ENCODE data around the gene RNF130.

RNF130 gene

DNA sequence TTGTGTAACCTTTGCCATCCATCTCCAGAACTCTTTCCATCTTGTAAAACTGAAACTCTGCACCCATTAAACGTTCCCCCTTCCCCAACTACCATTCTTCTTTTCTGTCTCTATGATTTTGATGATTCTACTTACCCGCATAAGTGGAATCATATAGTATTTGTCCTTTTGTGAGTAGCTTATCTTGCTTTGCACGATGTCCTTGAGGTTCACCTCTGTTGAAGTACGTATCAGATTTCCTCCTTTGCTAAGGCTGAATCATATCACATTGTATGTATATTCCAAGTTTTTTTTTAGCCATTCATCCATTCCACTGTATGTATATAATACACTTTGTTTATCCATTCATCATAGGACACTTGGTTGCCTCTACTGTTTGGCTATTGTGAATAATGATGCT lies 2.9 kb upstream of the RNF130 start:
- no peak overlapping the region for H3K27ac ChIP-seq (ENCODE audit: low read length)
- peaks cover 5% of the 10 kb centered on the region; the same call in 1 of the 2 replicates for H3K4me1 ChIP-seq (ENCODE audit: control insufficient read depth, insufficient read depth, low read length)
- DNase-seq (ENCODE audit: low read depth, low spot score): no peak
- 0 out of 2 replicates have a peak, but pooled peaks cover 1% of the 10 kb centered on the region for H3K27me3 ChIP-seq (ENCODE audit: control insufficient read depth, insufficient read depth, low read length)
- WGBS (ENCODE audit: insufficient coverage, insufficient read length): no CpG with 5 or more reads among the region's 4 CpGs
- H3K4me3 ChIP-seq (ENCODE audit: low read length): no peak overlapping the region
- no peaks in the 10 kb centered on the region for H3K36me3 ChIP-seq (ENCODE audit: control insufficient read depth, insufficient read depth, low read length)
- no peaks in the 10 kb centered on the region for H3K9me3 ChIP-seq (ENCODE audit: control insufficient read depth, insufficient read depth, low read length)

DNA sequence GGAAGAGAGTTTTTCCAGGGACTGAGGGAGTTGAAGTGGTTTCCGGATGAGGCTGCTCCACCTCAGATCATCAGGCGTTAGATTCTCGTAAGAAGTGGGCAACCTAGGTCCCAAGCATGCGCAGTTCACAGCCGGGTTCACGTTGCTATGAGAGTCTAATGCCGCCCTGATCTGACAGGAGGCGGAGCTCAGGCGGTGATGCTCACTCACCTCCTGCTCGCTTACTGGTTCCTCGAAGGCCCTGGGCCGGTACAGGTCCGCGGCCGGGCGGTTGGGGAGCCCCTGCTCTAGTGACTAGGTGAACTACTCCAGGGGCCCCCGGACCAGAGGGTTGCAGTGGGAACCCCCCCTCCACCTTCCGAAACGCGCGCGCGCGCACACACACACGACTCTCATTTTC lies 997 bp upstream of the RNF130 start:
- no CpG with 5 or more reads among the region's 25 CpGs for WGBS (ENCODE audit: insufficient coverage, insufficient read length)
- Histone ChIP-seq H3K27me3 (ENCODE audit: control insufficient read depth, insufficient read depth, low read length) (0 out of 2 replicates have a peak, but pooled peaks cover 1% of the 10 kb centered on the region), H3K9me3 (ENCODE audit: control insufficient read depth, insufficient read depth, low read length) (no peaks in the 10 kb centered on the region), H3K4me1 (ENCODE audit: control insufficient read depth, insufficient read depth, low read length) (peaks cover 5% of the 10 kb centered on the region; the same call in 1 of the 2 replicates), H3K4me3 (ENCODE audit: low read length) (no peak overlapping the region), H3K36me3 (ENCODE audit: control insufficient read depth, insufficient read depth, low read length) (no peaks in the 10 kb centered on the region), H3K27ac (ENCODE audit: low read length) (no peak overlapping the region)
- no peak for DNase-seq (ENCODE audit: low read depth, low spot score)

DNA sequence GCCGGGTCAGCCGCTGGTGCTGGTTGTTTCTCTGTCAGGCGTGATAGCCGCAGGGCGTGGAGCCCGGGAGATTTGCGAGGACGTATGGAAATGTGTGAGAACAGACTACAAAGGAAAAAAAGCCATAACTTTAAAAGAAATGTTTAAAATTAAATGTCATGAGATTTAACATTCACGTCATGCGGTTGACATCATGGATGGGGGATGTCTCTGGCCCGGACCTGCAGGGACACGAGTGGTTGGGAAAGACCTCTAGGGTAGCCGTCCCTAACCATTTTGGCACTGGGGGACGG lies 643 bp upstream of the RNF130 start:
- no peak for DNase-seq (ENCODE audit: low read depth, low spot score)
- Histone ChIP-seq H3K4me1 (ENCODE audit: control insufficient read depth, insufficient read depth, low read length) (peaks cover 5% of the 10 kb centered on the region; the same call in 1 of the 2 replicates), H3K4me3 (ENCODE audit: low read length) (no peak overlapping the region; the same call in 1 of the 2 replicates), H3K27ac (ENCODE audit: low read length) (no peak overlapping the region), H3K27me3 (ENCODE audit: control insufficient read depth, insufficient read depth, low read length) (0 out of 2 replicates have a peak, but pooled peaks cover 1% of the 10 kb centered on the region), H3K36me3 (ENCODE audit: control insufficient read depth, insufficient read depth, low read length) (no peaks in the 10 kb centered on the region), H3K9me3 (ENCODE audit: control insufficient read depth, insufficient read depth, low read length) (no peaks in the 10 kb centered on the region)
- WGBS (ENCODE audit: insufficient coverage, insufficient read length): no CpG with 5 or more reads among the region's 14 CpGs

DNA sequence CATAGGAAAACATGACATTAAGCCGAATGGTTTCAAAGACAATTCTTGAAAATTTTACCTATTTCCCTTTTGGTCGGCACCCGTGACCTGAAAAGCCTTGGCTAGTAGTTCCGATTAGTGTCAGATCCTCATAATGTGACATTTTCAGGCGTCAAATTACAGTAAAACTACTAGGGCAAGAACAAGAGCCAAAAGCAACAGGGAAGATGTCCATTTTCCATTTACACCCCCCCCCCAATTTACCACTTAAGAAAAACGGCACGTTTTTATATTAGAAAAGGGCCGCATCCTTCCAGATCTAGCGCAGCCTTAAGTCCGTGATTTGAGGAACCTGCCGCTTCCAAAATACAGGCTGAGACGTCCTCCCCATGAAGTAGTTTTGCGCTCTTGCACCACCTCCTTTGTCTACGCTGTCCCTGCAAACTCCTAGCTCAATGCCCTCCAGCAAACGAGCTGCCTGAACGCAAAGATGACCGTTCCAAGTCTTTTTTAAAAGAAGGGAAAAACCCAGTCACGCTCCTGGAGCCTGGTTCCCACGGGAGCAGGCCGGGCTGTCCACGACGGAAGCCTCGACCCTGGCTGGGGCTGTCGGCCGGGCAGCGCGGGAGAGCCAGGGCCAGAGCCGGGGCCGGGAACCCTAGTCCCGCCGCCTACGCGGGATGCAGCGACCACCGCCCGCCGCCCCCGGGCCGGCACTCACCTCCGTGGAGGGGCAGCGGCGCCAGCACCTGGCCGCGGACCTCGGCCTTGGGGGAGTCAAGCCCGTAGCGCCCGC lies 616 bp downstream of the RNF130 start:
- Histone ChIP-seq H3K9me3 (ENCODE audit: control insufficient read depth, insufficient read depth, low read length) (no peaks in the 10 kb centered on the region), H3K4me3 (ENCODE audit: low read length) (peak overlapping the region; percentile 81), H3K4me1 (ENCODE audit: control insufficient read depth, insufficient read depth, low read length) (peaks cover 5% of the 10 kb centered on the region; the same call in 1 of the 2 replicates), H3K27ac (ENCODE audit: low read length) (no peak overlapping the region), H3K36me3 (ENCODE audit: control insufficient read depth, insufficient read depth, low read length) (no peaks in the 10 kb centered on the region), H3K27me3 (ENCODE audit: control insufficient read depth, insufficient read depth, low read length) (0 out of 2 replicates have a peak, but pooled peaks cover 1% of the 10 kb centered on the region)
- DNase-seq (ENCODE audit: low read depth, low spot score): no peak
- no CpG with 5 or more reads among the region's 48 CpGs for WGBS (ENCODE audit: insufficient coverage, insufficient read length)

DNA sequence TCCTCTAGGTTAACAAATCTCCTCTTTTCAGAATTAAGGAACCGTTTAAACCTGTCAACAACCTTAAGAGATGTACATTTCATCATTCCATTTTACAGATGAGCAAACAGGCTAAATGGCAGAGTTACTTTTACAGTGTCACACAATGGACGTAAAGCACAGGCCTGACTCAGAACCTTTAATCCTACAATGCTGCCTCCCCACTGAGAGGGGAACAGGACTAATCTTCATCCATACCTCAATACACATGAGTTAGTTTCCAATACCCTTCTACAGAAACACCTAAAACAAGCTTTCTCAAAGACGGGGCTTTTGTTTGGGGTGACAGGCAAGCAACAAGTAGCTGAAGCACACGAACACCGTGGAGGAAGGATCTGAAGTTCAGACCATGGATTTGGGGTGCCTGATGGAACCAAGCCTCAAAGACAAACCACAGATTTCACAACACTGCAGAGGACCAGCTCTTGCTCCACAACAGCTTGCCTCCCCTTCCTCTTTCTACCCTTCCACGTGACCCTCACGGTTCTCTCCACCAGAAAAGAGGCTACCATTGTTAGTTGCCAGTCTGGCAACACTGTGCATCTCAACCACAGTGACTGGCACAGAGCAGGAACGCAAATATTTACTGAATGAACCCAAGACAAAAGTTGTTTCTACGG lies 1.8 kb downstream of the RNF130 start:
- DNase-seq (ENCODE audit: low read depth, low spot score): no peak
- Histone ChIP-seq H3K36me3 (ENCODE audit: control insufficient read depth, insufficient read depth, low read length) (no peaks in the 10 kb centered on the region), H3K9me3 (ENCODE audit: control insufficient read depth, insufficient read depth, low read length) (no peaks in the 10 kb centered on the region), H3K4me1 (ENCODE audit: control insufficient read depth, insufficient read depth, low read length) (peaks cover 5% of the 10 kb centered on the region; the same call in 1 of the 2 replicates), H3K27ac (ENCODE audit: low read length) (no peak overlapping the region), H3K4me3 (ENCODE audit: low read length) (peak overlapping the region; percentile 2; the same call in 1 of the 2 replicates), H3K27me3 (ENCODE audit: control insufficient read depth, insufficient read depth, low read length) (0 out of 2 replicates have a peak, but pooled peaks cover 1% of the 10 kb centered on the region)
- WGBS (ENCODE audit: insufficient coverage, insufficient read length): no CpG with 5 or more reads among the region's 9 CpGs

DNA sequence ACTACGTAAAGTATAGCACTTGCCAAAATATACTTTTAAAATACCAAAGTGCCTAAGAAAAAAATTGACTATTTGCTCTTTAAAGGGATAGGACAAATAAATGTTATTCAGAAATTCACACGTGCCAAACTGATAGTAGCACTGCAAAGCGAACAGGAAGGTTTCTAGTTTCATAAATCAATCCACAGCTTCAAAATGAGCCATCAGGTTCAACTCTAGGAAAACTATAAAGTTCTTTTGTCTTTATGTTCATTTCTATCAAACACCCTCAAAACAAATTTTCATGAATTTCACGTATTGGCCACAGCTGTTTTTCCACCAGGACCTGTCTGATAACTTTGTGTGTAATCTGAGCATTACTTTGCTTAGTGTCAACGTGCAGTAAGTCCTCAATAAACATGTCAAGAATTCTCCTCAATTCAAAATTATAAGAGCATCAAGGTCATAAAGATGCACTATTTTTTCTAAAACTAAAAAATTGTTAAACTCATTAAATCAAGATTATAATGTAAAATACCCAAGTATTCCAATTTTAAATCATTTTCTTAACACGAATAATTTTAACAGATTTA lies 3.0 kb downstream of the RNF130 start:
- no peak for DNase-seq (ENCODE audit: low read depth, low spot score)
- peaks cover 5% of the 10 kb centered on the region; the same call in 1 of the 2 replicates for H3K4me1 ChIP-seq (ENCODE audit: control insufficient read depth, insufficient read depth, low read length)
- H3K4me3 ChIP-seq (ENCODE audit: low read length): no peak overlapping the region
- H3K27me3 ChIP-seq (ENCODE audit: control insufficient read depth, insufficient read depth, low read length): 0 out of 2 replicates have a peak, but pooled peaks cover 1% of the 10 kb centered on the region
- WGBS (ENCODE audit: insufficient coverage, insufficient read length): 100% methylated on average over 1 of the region's 6 CpGs
- H3K27ac ChIP-seq (ENCODE audit: low read length): no peak overlapping the region
- no peaks in the 10 kb centered on the region for H3K36me3 ChIP-seq (ENCODE audit: control insufficient read depth, insufficient read depth, low read length)
- no peaks in the 10 kb centered on the region for H3K9me3 ChIP-seq (ENCODE audit: control insufficient read depth, insufficient read depth, low read length)

DNA sequence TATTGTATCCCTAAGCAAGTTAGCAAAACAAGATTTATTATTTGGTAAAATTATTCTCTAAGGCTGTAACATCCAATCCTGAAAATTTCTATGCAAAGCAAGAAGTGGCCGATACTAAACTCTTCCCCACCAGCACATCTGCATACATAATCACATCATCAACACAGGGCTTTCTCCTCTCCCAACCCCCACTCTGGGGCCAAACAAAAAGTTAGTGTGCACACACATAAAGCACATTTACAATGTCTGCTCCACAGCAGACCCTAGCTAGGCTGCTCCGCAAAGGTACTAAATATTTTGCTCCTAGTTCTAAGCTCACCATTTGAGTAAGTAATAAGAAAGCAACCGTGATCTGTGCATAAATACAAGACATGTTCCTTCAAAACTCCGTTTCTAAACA lies 3.6 kb downstream of the RNF130 start:
- no peaks in the 10 kb centered on the region for H3K36me3 ChIP-seq (ENCODE audit: control insufficient read depth, insufficient read depth, low read length)
- H3K9me3 ChIP-seq (ENCODE audit: control insufficient read depth, insufficient read depth, low read length): no peaks in the 10 kb centered on the region
- DNase-seq (ENCODE audit: low read depth, low spot score): no peak
- 0 out of 2 replicates have a peak, but pooled peaks cover 1% of the 10 kb centered on the region for H3K27me3 ChIP-seq (ENCODE audit: control insufficient read depth, insufficient read depth, low read length)
- H3K4me1 ChIP-seq (ENCODE audit: control insufficient read depth, insufficient read depth, low read length): peaks cover 5% of the 10 kb centered on the region; the same call in 1 of the 2 replicates
- no peak overlapping the region for H3K4me3 ChIP-seq (ENCODE audit: low read length)
- H3K27ac ChIP-seq (ENCODE audit: low read length): no peak overlapping the region
- WGBS (ENCODE audit: insufficient coverage, insufficient read length): no CpG with 5 or more reads among the region's 4 CpGs

DNA sequence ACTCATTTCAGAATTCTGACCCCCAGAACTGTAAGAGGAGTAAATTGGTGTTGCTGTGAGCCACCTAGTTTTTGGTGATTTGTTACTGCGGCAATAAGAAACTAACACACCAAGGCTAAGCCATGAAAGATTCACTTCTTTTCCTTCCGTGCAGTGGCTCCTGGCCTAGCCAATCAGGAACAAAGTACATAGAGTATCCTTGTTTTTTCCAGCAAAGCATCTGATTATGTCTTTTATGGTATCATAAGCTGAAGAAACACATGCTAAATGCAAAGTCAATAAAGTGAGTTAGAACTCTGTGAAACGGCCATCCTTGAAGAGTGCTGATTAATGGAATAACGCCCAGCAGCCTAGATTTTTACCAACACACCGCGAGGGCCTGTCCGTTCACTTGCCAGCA lies 11.4 kb downstream of the RNF130 start:
- no peak overlapping the region for H3K27ac ChIP-seq (ENCODE audit: low read length)
- no peak for DNase-seq (ENCODE audit: low read depth, low spot score)
- no peaks in the 10 kb centered on the region for H3K36me3 ChIP-seq (ENCODE audit: control insufficient read depth, insufficient read depth, low read length)
- H3K4me3 ChIP-seq (ENCODE audit: low read length): no peak overlapping the region
- no CpG with 5 or more reads among the region's 7 CpGs for WGBS (ENCODE audit: insufficient coverage, insufficient read length)
- peaks cover 9% of the 10 kb centered on the region for H3K4me1 ChIP-seq (ENCODE audit: control insufficient read depth, insufficient read depth, low read length)
- no peaks in the 10 kb centered on the region; the same call in 1 of the 2 replicates for H3K27me3 ChIP-seq (ENCODE audit: control insufficient read depth, insufficient read depth, low read length)
- no peaks in the 10 kb centered on the region for H3K9me3 ChIP-seq (ENCODE audit: control insufficient read depth, insufficient read depth, low read length)

DNA sequence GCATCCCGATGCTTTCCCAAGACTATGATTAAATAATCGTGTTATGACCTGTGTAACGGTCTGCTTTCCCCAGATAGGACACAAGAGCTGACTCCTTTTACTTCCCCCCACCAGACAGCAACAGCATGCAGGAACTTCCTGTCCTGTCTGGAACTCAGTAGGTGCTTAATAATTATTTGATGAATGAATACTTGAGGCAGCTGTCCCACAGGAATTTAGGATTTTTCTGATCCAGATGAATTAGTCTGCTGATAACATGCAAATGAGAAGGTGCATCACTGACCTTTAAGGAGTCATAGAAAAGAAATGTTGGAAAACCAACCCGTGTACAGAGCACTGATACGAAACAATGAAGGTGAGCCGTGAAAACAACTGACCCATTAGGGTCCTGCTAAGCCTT lies 12.2 kb downstream of the RNF130 start:
- Histone ChIP-seq H3K36me3 (ENCODE audit: control insufficient read depth, insufficient read depth, low read length) (no peaks in the 10 kb centered on the region), H3K9me3 (ENCODE audit: control insufficient read depth, insufficient read depth, low read length) (no peaks in the 10 kb centered on the region), H3K27ac (ENCODE audit: low read length) (no peak overlapping the region), H3K4me3 (ENCODE audit: low read length) (no peak overlapping the region), H3K4me1 (ENCODE audit: control insufficient read depth, insufficient read depth, low read length) (peaks cover 9% of the 10 kb centered on the region), H3K27me3 (ENCODE audit: control insufficient read depth, insufficient read depth, low read length) (no peaks in the 10 kb centered on the region; the same call in 1 of the 2 replicates)
- no CpG with 5 or more reads among the region's 6 CpGs for WGBS (ENCODE audit: insufficient coverage, insufficient read length)
- DNase-seq (ENCODE audit: low read depth, low spot score): no peak

DNA sequence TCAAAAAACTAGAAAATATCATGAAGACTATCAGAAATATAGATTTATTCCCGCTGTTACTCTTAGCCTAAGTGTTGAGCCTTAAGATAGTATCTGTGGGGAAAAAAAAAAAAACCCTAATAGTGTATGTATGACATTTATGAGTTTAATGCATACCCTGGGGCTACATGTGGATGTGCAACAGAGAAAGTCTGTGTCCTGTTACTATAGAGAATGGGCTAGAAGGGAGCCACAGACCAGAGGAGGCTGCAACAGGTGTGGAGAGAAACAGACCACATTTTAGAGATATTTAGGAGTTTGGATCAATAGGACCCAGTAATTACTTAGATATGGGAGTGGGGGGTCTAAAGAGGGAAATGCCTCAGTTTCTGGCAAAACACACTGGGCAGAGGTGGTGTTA lies 15.4 kb downstream of the RNF130 start:
- H3K4me3 ChIP-seq (ENCODE audit: low read length): no peak overlapping the region
- no peaks in the 10 kb centered on the region; the same call in 1 of the 2 replicates for H3K27me3 ChIP-seq (ENCODE audit: control insufficient read depth, insufficient read depth, low read length)
- H3K27ac ChIP-seq (ENCODE audit: low read length): no peak overlapping the region
- H3K9me3 ChIP-seq (ENCODE audit: control insufficient read depth, insufficient read depth, low read length): no peaks in the 10 kb centered on the region
- DNase-seq (ENCODE audit: low read depth, low spot score): no peak
- H3K36me3 ChIP-seq (ENCODE audit: control insufficient read depth, insufficient read depth, low read length): no peaks in the 10 kb centered on the region
- H3K4me1 ChIP-seq (ENCODE audit: control insufficient read depth, insufficient read depth, low read length): peaks cover 10% of the 10 kb centered on the region
- whole genome bisulfite sequencing (ENCODE audit: insufficient coverage, insufficient read length): no CpG with 5 or more reads among the region's 1 CpG

All from iPS DF 6.9 (cell line).